ENCODE data around the gene RAB3B.

The RAB3B gene

GRCh38 chr1:51963592-51964308, 26.8 kb downstream of the RAB3B start:
- H3K9ac ChIP-seq (ENCODE audit: low read depth, low read length): no peak overlapping the region
- H3K36me3 ChIP-seq (ENCODE audit: insufficient read depth, low read length): peaks cover 59% of the 10 kb centered on the region
- peaks cover 18% of the 10 kb centered on the region; the same call in 1 of the 2 replicates for H3K4me1 ChIP-seq (ENCODE audit: insufficient read depth, low read length)
- 0 out of 2 replicates have a peak overlapping the region, but pooled peaks have one; percentile 4 for H3K27ac ChIP-seq (ENCODE audit: low read depth, low read length)
- no peaks in the 10 kb centered on the region for H3K9me3 ChIP-seq (ENCODE audit: insufficient read depth, low read depth, low read length)
- WGBS: 73% methylated on average over 4 of the region's 4 CpGs
- H3K4me3 ChIP-seq (ENCODE audit: low read length): no peak overlapping the region
- H3K27me3 ChIP-seq (ENCODE audit: insufficient read depth, low read length): no peaks in the 10 kb centered on the region

DNA sequence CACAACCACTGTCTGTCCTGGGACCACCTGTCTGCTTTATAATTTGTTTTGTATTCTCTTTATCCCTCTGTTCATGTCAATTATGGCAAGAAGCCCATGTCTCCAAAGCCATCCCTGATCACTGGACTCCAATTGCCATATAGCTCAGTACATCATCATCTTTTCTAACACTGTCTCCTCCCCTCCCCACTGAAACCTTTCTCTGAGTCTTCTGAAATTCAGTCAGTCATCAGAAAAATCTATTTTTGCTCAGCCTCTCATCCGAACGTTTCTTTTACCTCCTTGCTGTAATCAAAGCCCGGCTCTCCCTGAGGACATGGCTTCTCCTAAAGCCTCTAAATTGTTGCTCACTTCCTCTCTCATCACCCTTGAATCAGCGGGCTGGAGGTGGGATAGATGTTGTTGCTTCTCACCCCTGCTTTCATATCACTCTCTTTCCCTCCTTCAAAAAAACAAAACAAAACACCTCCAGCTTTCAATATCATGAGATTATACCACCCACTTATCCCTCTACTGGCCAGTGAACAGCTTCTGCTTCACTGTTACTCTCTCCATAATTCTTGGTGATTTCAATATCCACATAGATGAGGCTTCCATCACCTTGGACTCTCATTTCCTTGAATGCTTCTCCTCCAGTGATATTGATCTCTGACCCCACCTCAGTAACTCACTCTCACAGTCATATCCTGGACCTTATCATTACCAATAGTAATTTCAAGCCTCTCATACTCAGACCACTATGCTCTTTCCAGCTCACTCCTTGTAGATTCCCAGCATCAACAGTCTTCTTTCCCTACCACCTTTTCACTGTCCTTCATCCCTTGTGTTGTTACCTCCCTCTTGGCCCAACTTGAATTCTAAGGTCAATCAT, 27.8 kb downstream of the RAB3B start:
- no peak overlapping the region for H3K9ac ChIP-seq (ENCODE audit: low read depth, low read length)
- 93% methylated on average over 4 of the region's 4 CpGs for WGBS
- no peaks in the 10 kb centered on the region for H3K27me3 ChIP-seq (ENCODE audit: insufficient read depth, low read length)
- no peak overlapping the region for H3K27ac ChIP-seq (ENCODE audit: low read depth, low read length)
- peaks cover 50% of the 10 kb centered on the region for H3K36me3 ChIP-seq (ENCODE audit: insufficient read depth, low read length)
- H3K4me3 ChIP-seq (ENCODE audit: low read length): no peak overlapping the region
- no peaks in the 10 kb centered on the region for H3K9me3 ChIP-seq (ENCODE audit: insufficient read depth, low read depth, low read length)
- H3K4me1 ChIP-seq (ENCODE audit: insufficient read depth, low read length): peaks cover 22% of the 10 kb centered on the region

DNA sequence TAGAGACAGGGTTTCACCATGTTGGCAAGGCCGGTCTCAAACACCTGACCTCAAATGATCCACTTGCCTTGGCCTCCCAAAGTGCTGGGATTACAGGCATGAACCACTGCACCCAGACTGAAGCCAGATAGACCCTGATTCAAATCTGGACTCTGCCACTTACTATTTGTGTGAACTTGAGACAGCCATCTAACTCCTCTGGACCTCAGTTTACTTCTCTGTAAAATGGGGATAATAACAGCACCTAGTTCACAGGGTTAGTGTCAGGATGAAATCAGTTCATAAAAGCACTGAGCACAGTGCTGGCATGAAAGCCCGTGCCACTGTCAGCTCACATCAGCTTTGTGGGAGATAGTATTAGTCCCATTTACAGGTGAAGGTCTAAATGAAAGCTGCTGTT, 28.5 kb downstream of the RAB3B start:
- WGBS: 94% methylated on average over 2 of the region's 2 CpGs
- Histone ChIP-seq H3K9ac (ENCODE audit: low read depth, low read length) (no peak overlapping the region), H3K9me3 (ENCODE audit: insufficient read depth, low read depth, low read length) (no peaks in the 10 kb centered on the region), H3K4me1 (ENCODE audit: insufficient read depth, low read length) (peaks cover 30% of the 10 kb centered on the region), H3K4me3 (ENCODE audit: low read length) (no peak overlapping the region), H3K27ac (ENCODE audit: low read depth, low read length) (no peak overlapping the region), H3K36me3 (ENCODE audit: insufficient read depth, low read length) (peaks cover 47% of the 10 kb centered on the region), H3K27me3 (ENCODE audit: insufficient read depth, low read length) (no peaks in the 10 kb centered on the region)

- no peaks in the 10 kb centered on the region for H3K9me3 ChIP-seq (ENCODE audit: insufficient read depth, low read depth, low read length)
- H3K9ac ChIP-seq (ENCODE audit: low read depth, low read length): no peak overlapping the region
- H3K4me3 ChIP-seq (ENCODE audit: low read length): no peak overlapping the region
- peaks cover 37% of the 10 kb centered on the region for H3K4me1 ChIP-seq (ENCODE audit: insufficient read depth, low read length)
- H3K27ac ChIP-seq (ENCODE audit: low read depth, low read length): no peak overlapping the region
- H3K27me3 ChIP-seq (ENCODE audit: insufficient read depth, low read length): no peaks in the 10 kb centered on the region
- WGBS: 85% methylated on average over 2 of the region's 2 CpGs
- peaks cover 40% of the 10 kb centered on the region for H3K36me3 ChIP-seq (ENCODE audit: insufficient read depth, low read length)
Measured at GRCh38 chr1:51961231-51961630, 29.3 kb downstream of the RAB3B start.

DNA sequence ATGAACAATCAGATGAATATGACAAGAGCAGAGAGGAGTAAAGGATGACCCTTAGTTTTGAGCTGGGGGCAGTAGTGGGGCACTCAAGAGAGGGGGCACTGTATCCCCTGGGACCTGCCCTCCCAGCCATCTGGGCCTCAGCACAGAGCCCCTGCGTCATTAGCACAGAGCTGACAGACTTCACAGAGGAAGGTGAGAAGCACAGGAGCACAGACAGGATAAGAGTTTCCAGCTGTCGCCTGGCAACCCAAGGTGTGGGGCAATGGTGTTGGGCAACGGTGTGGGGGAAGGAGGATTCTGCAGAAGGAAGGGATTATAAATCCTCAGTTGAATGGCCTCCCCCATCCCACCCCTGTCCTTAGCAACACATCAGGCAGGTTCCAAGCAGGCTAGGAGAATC, 30.2 kb downstream of the RAB3B start:
- Histone ChIP-seq H3K9me3 (ENCODE audit: insufficient read depth, low read depth, low read length) (no peaks in the 10 kb centered on the region), H3K27ac (ENCODE audit: low read depth, low read length) (no peak overlapping the region), H3K9ac (ENCODE audit: low read depth, low read length) (no peak overlapping the region), H3K4me3 (ENCODE audit: low read length) (no peak overlapping the region), H3K36me3 (ENCODE audit: insufficient read depth, low read length) (peaks cover 33% of the 10 kb centered on the region), H3K27me3 (ENCODE audit: insufficient read depth, low read length) (no peaks in the 10 kb centered on the region), H3K4me1 (ENCODE audit: insufficient read depth, low read length) (peaks cover 45% of the 10 kb centered on the region)
- WGBS: 80% methylated on average over 3 of the region's 3 CpGs

DNA sequence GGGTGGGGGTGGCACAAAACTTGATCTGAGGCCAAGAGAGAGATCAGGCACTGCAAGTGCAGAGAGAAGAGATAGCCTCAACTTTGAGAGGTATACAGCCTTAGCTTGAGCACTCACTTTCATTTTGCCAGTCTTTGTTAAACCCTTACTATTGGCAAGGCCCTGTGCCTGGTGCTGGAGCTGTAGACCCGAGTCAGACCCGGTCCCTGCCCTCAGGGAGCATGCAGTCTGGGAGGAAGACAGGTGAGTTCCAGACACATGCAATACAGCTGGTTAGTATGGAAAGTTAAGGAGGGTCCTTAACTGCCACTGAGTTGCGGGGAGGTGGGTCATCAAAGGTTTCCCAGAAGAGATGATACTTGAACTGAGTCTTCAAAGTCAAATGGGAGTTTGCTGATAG, 31.7 kb downstream of the RAB3B start:
- 96% methylated on average over 3 of the region's 3 CpGs for WGBS
- Histone ChIP-seq H3K9ac (ENCODE audit: low read depth, low read length) (no peak overlapping the region), H3K27ac (ENCODE audit: low read depth, low read length) (no peak overlapping the region), H3K4me3 (ENCODE audit: low read length) (no peak overlapping the region), H3K4me1 (ENCODE audit: insufficient read depth, low read length) (peaks cover 35% of the 10 kb centered on the region), H3K27me3 (ENCODE audit: insufficient read depth, low read length) (no peaks in the 10 kb centered on the region), H3K36me3 (ENCODE audit: insufficient read depth, low read length) (peaks cover 47% of the 10 kb centered on the region), H3K9me3 (ENCODE audit: insufficient read depth, low read depth, low read length) (no peaks in the 10 kb centered on the region)

DNA sequence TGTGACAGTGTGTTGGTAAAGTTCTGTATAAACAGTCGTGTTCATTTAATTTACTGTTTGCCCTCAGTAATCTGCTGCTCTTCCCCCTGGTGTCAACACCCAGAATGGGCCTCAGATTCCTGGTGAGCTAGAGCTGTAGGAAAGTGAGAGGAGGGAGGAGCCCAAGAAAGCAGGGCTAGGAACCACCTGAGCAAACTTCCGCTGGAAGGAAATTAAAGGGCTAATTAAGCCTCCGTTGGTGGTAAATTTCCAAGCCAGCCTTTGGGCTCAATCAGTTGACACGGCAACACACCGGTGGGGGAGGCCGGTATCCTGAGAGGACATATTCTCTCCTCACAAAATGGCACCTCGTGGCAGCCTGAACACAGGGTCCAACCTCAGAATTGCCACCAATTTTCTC, 32.9 kb downstream of the RAB3B start:
- no peak overlapping the region for H3K9ac ChIP-seq (ENCODE audit: low read depth, low read length)
- H3K9me3 ChIP-seq (ENCODE audit: insufficient read depth, low read depth, low read length): no peaks in the 10 kb centered on the region
- WGBS: 55% methylated on average over 7 of the region's 7 CpGs
- H3K4me1 ChIP-seq (ENCODE audit: insufficient read depth, low read length): peaks cover 27% of the 10 kb centered on the region
- no peak overlapping the region for H3K4me3 ChIP-seq (ENCODE audit: low read length)
- H3K27ac ChIP-seq (ENCODE audit: low read depth, low read length): no peak overlapping the region
- H3K36me3 ChIP-seq (ENCODE audit: insufficient read depth, low read length): peaks cover 49% of the 10 kb centered on the region
- no peaks in the 10 kb centered on the region for H3K27me3 ChIP-seq (ENCODE audit: insufficient read depth, low read length)

- no peaks in the 10 kb centered on the region for H3K9me3 ChIP-seq (ENCODE audit: insufficient read depth, low read depth, low read length)
- H3K27me3 ChIP-seq (ENCODE audit: insufficient read depth, low read length): no peaks in the 10 kb centered on the region
- peaks cover 48% of the 10 kb centered on the region for H3K36me3 ChIP-seq (ENCODE audit: insufficient read depth, low read length)
- peaks cover 27% of the 10 kb centered on the region for H3K4me1 ChIP-seq (ENCODE audit: insufficient read depth, low read length)
- 40% methylated on average over 7 of the region's 8 CpGs for WGBS
- no peak overlapping the region for H3K4me3 ChIP-seq (ENCODE audit: low read length)
- no peak overlapping the region for H3K9ac ChIP-seq (ENCODE audit: low read depth, low read length)
- H3K27ac ChIP-seq (ENCODE audit: low read depth, low read length): 0 out of 2 replicates have a peak overlapping the region, but pooled peaks have one; percentile 9
Measured at GRCh38 chr1:51956528-51957509, 33.7 kb downstream of the RAB3B start.

GRCh38 chr1:51955797-51956527, 34.5 kb downstream of the RAB3B start:
- Histone ChIP-seq H3K9me3 (ENCODE audit: insufficient read depth, low read depth, low read length) (no peaks in the 10 kb centered on the region), H3K27ac (ENCODE audit: low read depth, low read length) (no peak overlapping the region), H3K4me3 (ENCODE audit: low read length) (no peak overlapping the region), H3K27me3 (ENCODE audit: insufficient read depth, low read length) (no peaks in the 10 kb centered on the region), H3K9ac (ENCODE audit: low read depth, low read length) (no peak overlapping the region), H3K4me1 (ENCODE audit: insufficient read depth, low read length) (peaks cover 27% of the 10 kb centered on the region), H3K36me3 (ENCODE audit: insufficient read depth, low read length) (peaks cover 47% of the 10 kb centered on the region)
- 85% methylated on average over 4 of the region's 4 CpGs for WGBS

DNA sequence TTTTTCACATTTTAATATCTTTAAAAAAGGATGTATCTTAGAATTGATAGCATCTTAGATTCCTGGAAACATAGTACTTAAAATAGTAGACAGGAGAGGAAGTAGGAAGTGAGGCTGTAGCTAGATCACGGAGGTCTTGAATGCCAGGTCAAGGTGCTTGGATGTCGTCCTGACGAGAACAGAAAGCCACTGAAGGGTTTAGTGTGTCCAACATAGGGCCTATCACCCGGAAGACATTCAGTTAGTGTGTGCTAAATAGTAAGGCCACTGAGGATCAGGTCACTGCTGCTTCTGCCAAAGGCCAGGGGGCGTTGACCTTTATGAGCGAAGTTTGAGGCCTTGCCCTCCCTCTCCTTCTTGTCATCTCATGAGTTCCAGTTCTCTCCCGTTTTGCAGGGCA, 35.7 kb downstream of the RAB3B start:
- H3K4me1 ChIP-seq (ENCODE audit: insufficient read depth, low read length): peaks cover 27% of the 10 kb centered on the region
- H3K36me3 ChIP-seq (ENCODE audit: insufficient read depth, low read length): peaks cover 47% of the 10 kb centered on the region
- H3K9me3 ChIP-seq (ENCODE audit: insufficient read depth, low read depth, low read length): peaks cover 9% of the 10 kb centered on the region
- H3K4me3 ChIP-seq (ENCODE audit: low read length): no peak overlapping the region
- no peaks in the 10 kb centered on the region for H3K27me3 ChIP-seq (ENCODE audit: insufficient read depth, low read length)
- no peak overlapping the region for H3K27ac ChIP-seq (ENCODE audit: low read depth, low read length)
- WGBS: 95% methylated on average over 6 of the region's 7 CpGs
- H3K9ac ChIP-seq (ENCODE audit: low read depth, low read length): no peak overlapping the region
